B cell (primary cell): ENCODE measurements around the gene GNG3. TPM values are rescaled to one million over a fixed set of nuclear protein-coding genes. Genes with fewer than 3 reads are reported as not detected.

ENCODE experiments used
- ATAC-seq: fragments of 200-7000 bp; cut with Tn5 transposase; one replicate; pipeline ENCODE4 v1.10.0; 2021; ENCODE audit warnings: low read depth, mild to moderate bottlenecking, moderate number of reproducible peaks, moderate library complexity
- CTCF ChIA-PET: fragments of 350-600 bp; sonication (Branson Sonifier 250); formaldehyde crosslinking; loops from one replicate; lab custom pipeline; 2021; ENCODE audit warnings: antibody characterized with exemption, inconsistent platforms; lab: Charles Lee
- POLR2A ChIA-PET: fragments of 350-600 bp; sonication (Branson Sonifier 250); formaldehyde crosslinking; loops from one replicate; lab custom pipeline; 2021; ENCODE audit warnings: antibody characterized with exemption; lab: Charles Lee
- DNase-seq: peaks from one replicate; pipeline ENCODE4 v3.0.0; 2013
- H2AFZ ChIP-seq: 2 replicates; pipeline ENCODE4 v1.6.1; 2012; ENCODE audit warnings: mild to moderate bottlenecking, low read depth, low read length; ENCODE audit not compliant: insufficient read depth, poor library complexity, severe bottlenecking
- H3K27ac ChIP-seq, 2 donors: 1 replicate in 1 of 2; 2 replicates in 1 of 2; pipeline ENCODE4 v1.5.1; 2012 to 2013; ENCODE audit warnings: low read length in 2 of 2, mild to moderate bottlenecking in 2 of 2, moderate library complexity in 1 of 2
- H3K27me3 ChIP-seq, 4 experiments: fragments of 200-600 bp in 1 of 4; sonication (generic) in 1 of 4; replicated peaks in 1 of 4; 1 replicate in 2 of 4; 2 replicates in 2 of 4; pipeline versions ENCODE4 v1.6.1 to v1.7.0; 2013 to 2016; ENCODE audit warnings: low read length in 3 of 4, mild to moderate bottlenecking in 2 of 4, mixed read lengths in 1 of 4, moderate library complexity in 1 of 4; ENCODE audit not compliant: insufficient read depth in 4 of 4, control insufficient read depth in 3 of 4; ENCODE audit errors: control extremely low read depth in 1 of 4
- H3K36me3 ChIP-seq, 2 experiments: replicated peaks in 1 of 2; 1 replicate in 1 of 2; 2 replicates in 1 of 2; pipeline versions ENCODE4 v1.6.1 to v1.7.1; 2013; ENCODE audit warnings: low read length in 1 of 2; ENCODE audit not compliant: insufficient read depth in 2 of 2, control insufficient read depth in 1 of 2; ENCODE audit errors: control extremely low read depth in 1 of 2, extremely low read depth in 1 of 2
- H3K4me1 ChIP-seq, 2 donors: fragments of 200-600 bp in 1 of 2; sonication (generic) in 1 of 2; 1 replicate in 1 of 2; 2 replicates in 1 of 2; pipeline versions ENCODE4 v1.5.1 to v1.6.1; 2013 to 2017; ENCODE audit warnings: low read length in 2 of 2; ENCODE audit not compliant: control insufficient read depth in 2 of 2, insufficient read depth in 2 of 2
- H3K4me2 ChIP-seq: replicated peaks from 2 replicates; pipeline ENCODE3; 2012; ENCODE audit warnings: mild to moderate bottlenecking, low read depth, low read length; ENCODE audit not compliant: poor library complexity, severe bottlenecking
- H3K4me3 ChIP-seq, 5 experiments: fragments of 200-600 bp in 1 of 5; sonication (generic) in 1 of 5; 1 replicate in 3 of 5; 2 replicates in 2 of 5; pipeline versions ENCODE4 v1.5.1 to v1.7.0; 2011 to 2016; ENCODE audit warnings: low read length in 4 of 5, mild to moderate bottlenecking in 4 of 5, low read depth in 2 of 5, control low read depth in 1 of 5, moderate library complexity in 1 of 5; ENCODE audit not compliant: insufficient read depth in 1 of 5; ENCODE audit errors: control extremely low read depth in 1 of 5, extremely low read depth in 1 of 5
- H3K79me2 ChIP-seq: fragments of 200-600 bp; sonication (generic); one replicate; pipeline ENCODE4 v1.6.0; 2016; ENCODE audit warnings: low read length; ENCODE audit not compliant: control insufficient read depth, insufficient read depth
- H3K9ac ChIP-seq: fragments of 200-600 bp; sonication (generic); 2 replicates; pipeline ENCODE4 v1.6.1; 2017; ENCODE audit warnings: mild to moderate bottlenecking, low read length, moderate library complexity
- H3K9me3 ChIP-seq, 3 donors: one replicate each; pipeline versions ENCODE4 v1.6.1 to v1.7.1; 2013; ENCODE audit warnings: low read length in 2 of 3; ENCODE audit not compliant: control insufficient read depth in 2 of 3, insufficient read depth in 1 of 3; ENCODE audit errors: control extremely low read depth in 1 of 3
- H4K20me1 ChIP-seq: 2 replicates; pipeline ENCODE4 v1.6.0; 2012; ENCODE audit warnings: mild to moderate bottlenecking, low read length; ENCODE audit not compliant: insufficient read depth, control insufficient read depth, poor library complexity, severe bottlenecking
- H3K27ac Mint-ChIP-seq: one replicate; pipeline ENCODE4 v1.8.0; 2021; ENCODE audit warnings: mixed read lengths
- H3K27me3 Mint-ChIP-seq: one replicate; pipeline ENCODE4 v1.8.0; 2021; ENCODE audit warnings: mixed read lengths
- H3K4me1 Mint-ChIP-seq: one replicate; pipeline ENCODE4 v1.8.0; 2021; ENCODE audit warnings: mixed read lengths
- H3K4me3 Mint-ChIP-seq: one replicate; pipeline ENCODE4 v1.8.0; 2021; ENCODE audit warnings: mixed read lengths
- H3K9me3 Mint-ChIP-seq: one replicate; pipeline ENCODE4 v1.8.0; 2022; ENCODE audit warnings: mixed read lengths; ENCODE audit not compliant: insufficient read depth
- EZH2 ChIP-seq: IDR thresholded peaks from 2 replicates; pipeline ENCODE4 v1.6.1; 2012; ENCODE audit warnings: borderline replicate concordance, low read depth, mild to moderate bottlenecking, moderate library complexity, low read length; ENCODE audit not compliant: insufficient read depth, poor library complexity, severe bottlenecking
- WGBS: methylation state at CpG from one replicate; pipeline ENCODE4 v1.1.5; 2013; ENCODE audit warnings: missing lambda C conversion rate; ENCODE audit not compliant: insufficient coverage; 5-methylcytosine and 5-hydroxymethylcytosine counted together
- intact Hi-C: fragments of 100-400 bp; cut with micrococcal nuclease; formaldehyde crosslinking; loops from one replicate; pipeline ENCODE4 v1.10.0; 2022
- polyA plus RNA-seq: library from polyadenylated mRNA; depleted of rRNA; stranded (reverse); fragments of >200 nt; gene quantifications from 2 replicates; pipeline ENCODE4 v1.2.3, GENCODE V29; 2012
- total RNA-seq, 2 donors: library from RNA; stranded (reverse); fragments of 120-200 nt in 1 of 2; gene quantifications; 1 replicate in 1 of 2; 2 replicates in 1 of 2; pipeline versions ENCODE4 v1.2.3 to v1.2.4, GENCODE V29; 2013 to 2022
- TF ChIP-seq, protein P1 (sequence below): fragments of 200-600 bp; IDR thresholded peaks from one replicate; pipeline ENCODE4 v1.8.0; 2022; ENCODE audit warnings: antibody characterized with exemption, mild to moderate bottlenecking

The GNG3 gene
- total and polyA plus RNA-seq, 2 donors (not counting 1 experiment from before 2014, with no cell fraction given): 2.1 to 5.5 TPM

GRCh38 chr11:62712276-62712812, 4.9 kb downstream of the GNG3 start:
- no peak overlapping the region for H3K9ac ChIP-seq
- ATAC-seq (no peak), DNase-seq (no peak)
- CTCF ChIA-PET: no interaction called here
- no peak overlapping the region for H2AFZ ChIP-seq
- peaks cover 2 to 61% of the 10 kb centered on the region in 2 experiments for H3K36me3 ChIP-seq
- H3K27ac ChIP-seq: peak overlapping the region in 1 of 2 donors; percentile 51
- Mint-ChIP-seq H3K9me3 (no peaks in the 10 kb centered on the region), H3K27ac (peak overlapping the region; percentile 64), H3K4me1 (peaks cover 43% of the 10 kb centered on the region), H3K27me3 (no peaks in the 10 kb centered on the region), H3K4me3 (no peak overlapping the region)
- POLR2A ChIA-PET: interaction anchor here (0.6 to 1.0 kb wide), 2 partner anchors 129 to 140 kb away, joined by 3 to 4 read pairs; no protein-coding TSS in a partner anchor
- H3K27me3 ChIP-seq: no peaks in the 10 kb centered on the region
- intact Hi-C loops: no loop called here
- TF ChIP-seq EZH2: no peak
- TF ChIP-seq, protein P1, sequence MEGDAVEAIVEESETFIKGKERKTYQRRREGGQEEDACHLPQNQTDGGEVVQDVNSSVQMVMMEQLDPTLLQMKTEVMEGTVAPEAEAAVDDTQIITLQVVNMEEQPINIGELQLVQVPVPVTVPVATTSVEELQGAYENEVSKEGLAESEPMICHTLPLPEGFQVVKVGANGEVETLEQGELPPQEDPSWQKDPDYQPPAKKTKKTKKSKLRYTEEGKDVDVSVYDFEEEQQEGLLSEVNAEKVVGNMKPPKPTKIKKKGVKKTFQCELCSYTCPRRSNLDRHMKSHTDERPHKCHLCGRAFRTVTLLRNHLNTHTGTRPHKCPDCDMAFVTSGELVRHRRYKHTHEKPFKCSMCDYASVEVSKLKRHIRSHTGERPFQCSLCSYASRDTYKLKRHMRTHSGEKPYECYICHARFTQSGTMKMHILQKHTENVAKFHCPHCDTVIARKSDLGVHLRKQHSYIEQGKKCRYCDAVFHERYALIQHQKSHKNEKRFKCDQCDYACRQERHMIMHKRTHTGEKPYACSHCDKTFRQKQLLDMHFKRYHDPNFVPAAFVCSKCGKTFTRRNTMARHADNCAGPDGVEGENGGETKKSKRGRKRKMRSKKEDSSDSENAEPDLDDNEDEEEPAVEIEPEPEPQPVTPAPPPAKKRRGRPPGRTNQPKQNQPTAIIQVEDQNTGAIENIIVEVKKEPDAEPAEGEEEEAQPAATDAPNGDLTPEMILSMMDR: no peak
- no peak overlapping the region for H3K4me2 ChIP-seq
- no peak overlapping the region for H3K4me3 ChIP-seq
- peaks cover 42% of the 10 kb centered on the region for H3K79me2 ChIP-seq
- no peaks in the 10 kb centered on the region for H3K9me3 ChIP-seq
- WGBS: 100% methylated on average over 1 of the region's 6 CpGs
- peaks cover 22 to 33% of the 10 kb centered on the region in 2 donors for H3K4me1 ChIP-seq
- peaks cover 6% of the 10 kb centered on the region for H4K20me1 ChIP-seq

DNA sequence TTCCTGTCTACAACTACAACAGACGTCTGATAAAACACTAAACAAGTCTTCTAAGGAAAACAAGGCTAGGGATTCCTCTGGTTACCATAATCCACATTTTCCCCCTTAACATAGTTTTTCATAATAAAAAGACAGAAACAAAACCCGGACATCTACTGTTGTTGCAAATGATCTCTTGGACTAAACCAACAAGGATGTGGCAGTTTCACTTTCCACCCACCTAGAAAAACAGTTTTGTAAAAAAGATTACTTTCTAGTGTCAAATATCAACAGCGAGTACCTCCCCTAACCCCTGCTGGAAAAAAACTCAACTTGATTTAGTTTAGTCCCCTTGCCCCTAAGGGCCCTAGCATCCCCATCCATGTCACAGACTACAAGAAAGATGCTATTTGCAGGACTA, 5.4 kb downstream of the GNG3 start:
- no peak for ATAC-seq
- Histone ChIP-seq H3K9me3 (no peaks in the 10 kb centered on the region), H3K27ac (peak overlapping the region in 1 of 2 donors; percentile 51), H3K4me1 (peaks cover 17 to 28% of the 10 kb centered on the region in 2 donors), H3K4me2 (no peak overlapping the region), H2AFZ (no peak overlapping the region), H3K4me3 (no peak overlapping the region), H3K36me3 (peaks cover 2 to 66% of the 10 kb centered on the region in 2 experiments), H3K27me3 (no peaks in the 10 kb centered on the region), H4K20me1 (peaks cover 6% of the 10 kb centered on the region), H3K79me2 (peaks cover 46% of the 10 kb centered on the region), H3K9ac (no peak overlapping the region)
- Mint-ChIP-seq H3K4me3 (no peak overlapping the region), H3K4me1 (peaks cover 38% of the 10 kb centered on the region), H3K27me3 (no peaks in the 10 kb centered on the region), H3K9me3 (no peaks in the 10 kb centered on the region), H3K27ac (peak overlapping the region; percentile 64)
- ChIA-PET CTCF (interaction anchor here (0.7 kb wide), 1 partner anchor 74 kb away, joined by 3 read pairs; the partner anchor contains the start of gene TMEM179B), POLR2A (interaction anchor here (1.0 to 1.3 kb wide), 2 partner anchors 15 to 140 kb away, joined by 3 to 4 read pairs; partner anchors contain the start of gene HNRNPUL2)
- intact Hi-C loops: no loop called here
- 85% methylated on average over 2 of the region's 3 CpGs for WGBS
- TF ChIP-seq, protein P1: no peak
- no peak for TF ChIP-seq EZH2
- DNase-seq: no peak
